ENCODE measurements around the gene ESRRA.

DNA sequence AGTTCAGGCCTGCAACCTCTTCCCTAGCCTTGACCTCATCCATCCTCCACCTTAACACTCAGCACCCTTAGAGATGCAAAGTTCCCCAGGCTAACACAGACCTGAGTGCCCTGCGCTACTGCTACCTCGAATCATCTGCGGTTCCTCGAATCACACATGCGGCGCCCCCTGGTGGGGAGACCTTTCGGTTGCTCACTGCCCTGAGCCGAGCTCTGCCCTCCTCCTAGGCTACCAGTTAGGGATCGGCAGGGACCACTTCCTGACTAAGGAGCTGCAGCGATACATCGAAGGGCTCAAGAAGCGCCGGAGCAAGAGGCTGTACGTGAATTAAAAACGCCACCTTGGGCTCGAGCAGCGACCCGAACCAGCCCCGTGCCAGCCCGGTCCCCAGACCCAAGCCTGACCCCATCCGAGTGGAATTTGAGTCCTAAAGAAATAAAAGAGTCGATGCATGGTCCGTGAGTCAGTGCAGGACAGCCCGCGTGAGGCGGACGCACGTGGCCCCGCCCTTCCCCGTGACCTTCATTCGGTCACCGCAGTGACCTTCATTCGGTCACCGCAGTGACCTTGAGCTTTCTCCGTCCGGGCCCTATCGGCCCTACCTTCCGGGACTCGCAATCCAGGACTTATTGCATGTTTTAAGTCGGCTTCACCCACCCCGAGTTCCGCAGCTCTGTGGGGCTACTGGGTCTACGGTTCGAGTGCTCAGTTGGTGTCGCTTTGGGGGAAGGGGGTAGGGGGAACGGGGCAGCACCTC lies 830 bp upstream of the ESRRA start:
- peak; percentile 80 to 95 (median 92) for TF ChIP-seq CTCF (IDR thresholded peaks at IDR 0.05)
- peak in 1 of 2 donors; percentile 1 for TF ChIP-seq POLR2AphosphoS5 (IDR thresholded peaks at IDR 0.05)
- no peak for TF ChIP-seq POLR2A (IDR thresholded peaks at IDR 0.05)
- no peak for TF ChIP-seq EP300 (IDR thresholded peaks at IDR 0.05)
